ENCODE measurements around the gene RACGAP1.

- TF ChIP-seq CTCF (IDR thresholded peaks at IDR 0.05) (no peak), POLR2A (IDR thresholded peaks at IDR 0.05) (no peak)
Measured at GRCh38 chr12:50050119-50050385, 24.8 kb upstream of the RACGAP1 start.
